ENCODE results near the gene MND1.

- TF ChIP-seq, protein P1, sequence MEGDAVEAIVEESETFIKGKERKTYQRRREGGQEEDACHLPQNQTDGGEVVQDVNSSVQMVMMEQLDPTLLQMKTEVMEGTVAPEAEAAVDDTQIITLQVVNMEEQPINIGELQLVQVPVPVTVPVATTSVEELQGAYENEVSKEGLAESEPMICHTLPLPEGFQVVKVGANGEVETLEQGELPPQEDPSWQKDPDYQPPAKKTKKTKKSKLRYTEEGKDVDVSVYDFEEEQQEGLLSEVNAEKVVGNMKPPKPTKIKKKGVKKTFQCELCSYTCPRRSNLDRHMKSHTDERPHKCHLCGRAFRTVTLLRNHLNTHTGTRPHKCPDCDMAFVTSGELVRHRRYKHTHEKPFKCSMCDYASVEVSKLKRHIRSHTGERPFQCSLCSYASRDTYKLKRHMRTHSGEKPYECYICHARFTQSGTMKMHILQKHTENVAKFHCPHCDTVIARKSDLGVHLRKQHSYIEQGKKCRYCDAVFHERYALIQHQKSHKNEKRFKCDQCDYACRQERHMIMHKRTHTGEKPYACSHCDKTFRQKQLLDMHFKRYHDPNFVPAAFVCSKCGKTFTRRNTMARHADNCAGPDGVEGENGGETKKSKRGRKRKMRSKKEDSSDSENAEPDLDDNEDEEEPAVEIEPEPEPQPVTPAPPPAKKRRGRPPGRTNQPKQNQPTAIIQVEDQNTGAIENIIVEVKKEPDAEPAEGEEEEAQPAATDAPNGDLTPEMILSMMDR (IDR thresholded peaks at IDR 0.05): no peak
- no peak for TF ChIP-seq POLR2AphosphoS5 (IDR thresholded peaks at IDR 0.05)
- TF ChIP-seq POLR2A (IDR thresholded peaks at IDR 0.05): no peak
- TF ChIP-seq EP300 (IDR thresholded peaks at IDR 0.05): no peak
Measured at GRCh38 chr4:153419029-153419428, 74.5 kb downstream of the MND1 start.
